ENCODE measurements around the gene USP5. TPM values are rescaled to one million over a fixed set of nuclear protein-coding genes. Genes with fewer than 3 reads are reported as not detected.
A peak's percentile ranks its signal among the peaks of the same experiment; 100 is the strongest.

Gene USP5
- total and polyA plus RNA-seq, 2 experiments from 2014 or later: 145 to 156 TPM

GRCh38 chr12:6829536-6830220 lies 22.3 kb upstream of the USP5 start:
- Histone ChIP-seq H3K4me3 (peak overlapping the region; percentile 61), H3K36me3 (peaks cover 20% of the 10 kb centered on the region), H3K4me1 (ENCODE audit: low read depth) (peaks cover 9% of the 10 kb centered on the region), H3K27ac (peak overlapping the region; percentile 75), H3K27me3 (no peaks in the 10 kb centered on the region), H3K9me3 (ENCODE audit: low read depth) (no peaks in the 10 kb centered on the region)
- peak; percentile 20 for TF ChIP-seq CTCF (IDR thresholded peaks at IDR 0.05; ENCODE audit: low read depth, low read length)
- DNase-seq (ENCODE audit: low read depth in 1 of 2, low spot score in 1 of 2): peak in 1 of 2 donors; percentile 54

- no peaks in the 10 kb centered on the region for H3K9me3 ChIP-seq (ENCODE audit: low read depth)
- TF ChIP-seq CTCF (IDR thresholded peaks at IDR 0.05; ENCODE audit: low read depth, low read length): no peak
- H3K4me1 ChIP-seq (ENCODE audit: low read depth): peaks cover 9% of the 10 kb centered on the region
- H3K4me3 ChIP-seq: no peak overlapping the region
- H3K27me3 ChIP-seq: no peaks in the 10 kb centered on the region
- no peak overlapping the region for H3K27ac ChIP-seq
- H3K36me3 ChIP-seq: peaks cover 20% of the 10 kb centered on the region
- no peak for DNase-seq (ENCODE audit: low read depth in 1 of 2, low spot score in 1 of 2)
These were observed 21.6 kb upstream of the USP5 start for GRCh38 chr12:6830286-6830890.

- Histone ChIP-seq H3K9me3 (ENCODE audit: low read depth) (no peaks in the 10 kb centered on the region), H3K27ac (no peak overlapping the region), H3K27me3 (no peaks in the 10 kb centered on the region), H3K4me1 (ENCODE audit: low read depth) (peaks cover 9% of the 10 kb centered on the region), H3K36me3 (peaks cover 20% of the 10 kb centered on the region), H3K4me3 (no peak overlapping the region)
- no peak for DNase-seq (ENCODE audit: low read depth in 1 of 2, low spot score in 1 of 2)
- TF ChIP-seq CTCF (IDR thresholded peaks at IDR 0.05; ENCODE audit: low read depth, low read length): no peak
These were observed 21.0 kb upstream of the USP5 start for GRCh38 chr12:6830999-6831398.

DNA sequence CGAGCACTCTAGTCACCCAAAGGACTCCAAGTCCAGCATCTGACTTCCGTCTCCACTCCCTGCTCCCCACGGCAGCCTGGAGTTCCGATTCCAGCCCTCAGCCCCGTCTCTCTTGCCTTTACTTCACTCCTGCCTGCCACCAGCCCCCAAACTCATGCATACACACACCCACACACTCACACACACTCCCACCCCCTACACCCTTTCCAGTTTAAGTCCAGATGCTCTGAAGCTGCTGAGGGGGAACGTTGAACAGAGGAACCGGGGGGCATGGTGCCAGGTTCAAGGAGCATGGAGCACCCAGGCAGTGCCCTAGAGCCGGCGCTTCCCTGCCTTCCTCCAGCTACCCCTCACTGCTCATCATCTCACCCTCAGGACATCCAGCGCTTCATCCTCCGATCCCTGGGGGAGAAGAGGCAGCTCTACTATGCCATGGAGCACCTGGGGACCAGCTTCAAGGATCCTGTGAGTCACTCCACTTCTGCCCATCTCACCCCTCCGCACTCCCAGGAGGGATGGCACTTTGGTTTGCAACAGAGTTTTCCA lies 20.4 kb upstream of the USP5 start:
- no peak for TF ChIP-seq CTCF (IDR thresholded peaks at IDR 0.05; ENCODE audit: low read depth, low read length)
- Histone ChIP-seq H3K9me3 (ENCODE audit: low read depth) (no peaks in the 10 kb centered on the region), H3K4me3 (no peak overlapping the region), H3K36me3 (peaks cover 20% of the 10 kb centered on the region), H3K27me3 (no peaks in the 10 kb centered on the region), H3K4me1 (ENCODE audit: low read depth) (peaks cover 9% of the 10 kb centered on the region), H3K27ac (no peak overlapping the region)
- DNase-seq (ENCODE audit: low read depth in 1 of 2, low spot score in 1 of 2): no peak

- Histone ChIP-seq H3K4me1 (ENCODE audit: low read depth) (peaks cover 5% of the 10 kb centered on the region), H3K9me3 (ENCODE audit: low read depth) (no peaks in the 10 kb centered on the region), H3K36me3 (peaks cover 20% of the 10 kb centered on the region), H3K27me3 (no peaks in the 10 kb centered on the region), H3K27ac (no peak overlapping the region), H3K4me3 (no peak overlapping the region)
- no peak for TF ChIP-seq CTCF (IDR thresholded peaks at IDR 0.05; ENCODE audit: low read depth, low read length)
- no peak for DNase-seq (ENCODE audit: low read depth in 1 of 2, low spot score in 1 of 2)
These were observed 19.8 kb upstream of the USP5 start for GRCh38 chr12:6832125-6832524.
